Neural cell (in vitro differentiated cells): ENCODE data around the gene PRKCA.

Source experiments
- POLR2AphosphoS5 ChIP-seq: IDR thresholded peaks from 2 replicates; pipeline ENCODE4 v1.6.1; 2012
- SMC3 ChIP-seq: fragments of 450-650 bp; conservative IDR thresholded peaks from 2 replicates; pipeline ENCODE4 v1.6.1; 2014; ENCODE audit warnings: antibody characterized with exemption, mild to moderate bottlenecking, moderate library complexity; ENCODE audit not compliant: poor library complexity
- TAF1 ChIP-seq: IDR thresholded peaks from 2 replicates; pipeline ENCODE4 v1.6.1; 2012; ENCODE audit warnings: low read depth
- TF ChIP-seq, protein P1 (sequence below): fragments of 450-650 bp; IDR thresholded peaks from 2 replicates; pipeline ENCODE4 v1.5.1; 2014; ENCODE audit warnings: antibody characterized with exemption, mild to moderate bottlenecking, moderate library complexity; ENCODE audit not compliant: poor library complexity, severe bottlenecking

- TF ChIP-seq, protein P1, sequence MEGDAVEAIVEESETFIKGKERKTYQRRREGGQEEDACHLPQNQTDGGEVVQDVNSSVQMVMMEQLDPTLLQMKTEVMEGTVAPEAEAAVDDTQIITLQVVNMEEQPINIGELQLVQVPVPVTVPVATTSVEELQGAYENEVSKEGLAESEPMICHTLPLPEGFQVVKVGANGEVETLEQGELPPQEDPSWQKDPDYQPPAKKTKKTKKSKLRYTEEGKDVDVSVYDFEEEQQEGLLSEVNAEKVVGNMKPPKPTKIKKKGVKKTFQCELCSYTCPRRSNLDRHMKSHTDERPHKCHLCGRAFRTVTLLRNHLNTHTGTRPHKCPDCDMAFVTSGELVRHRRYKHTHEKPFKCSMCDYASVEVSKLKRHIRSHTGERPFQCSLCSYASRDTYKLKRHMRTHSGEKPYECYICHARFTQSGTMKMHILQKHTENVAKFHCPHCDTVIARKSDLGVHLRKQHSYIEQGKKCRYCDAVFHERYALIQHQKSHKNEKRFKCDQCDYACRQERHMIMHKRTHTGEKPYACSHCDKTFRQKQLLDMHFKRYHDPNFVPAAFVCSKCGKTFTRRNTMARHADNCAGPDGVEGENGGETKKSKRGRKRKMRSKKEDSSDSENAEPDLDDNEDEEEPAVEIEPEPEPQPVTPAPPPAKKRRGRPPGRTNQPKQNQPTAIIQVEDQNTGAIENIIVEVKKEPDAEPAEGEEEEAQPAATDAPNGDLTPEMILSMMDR = no peak
- TF ChIP-seq SMC3 (no peak), POLR2AphosphoS5 (no peak), TAF1 (no peak)
These were observed 37.1 kb downstream of the PRKCA start for GRCh38 chr17:66339561-66339960.
